Endothelial cell of umbilical vein (primary cell): ENCODE results near the gene MARK3. TPM values are rescaled to one million over a fixed set of nuclear protein-coding genes. Genes with fewer than 3 reads are reported as not detected.

ENCODE experiments used
- BruUV-seq: library from RNA; stranded (reverse); fragments of 400-500 nt; replicated peaks from 2 replicates; lab custom pipeline; 2021; lab: Mats Ljungman, UMichigan
- CTCF ChIA-PET: fragments of 300-600, 350-600 bp; sonication (Branson Sonifier 250); formaldehyde crosslinking; loops from one replicate; lab custom pipeline; 2021; ENCODE audit warnings: antibody characterized with exemption, inconsistent platforms; lab: Charles Lee
- POLR2A ChIA-PET: fragments of 300-600, 350-600 bp; sonication (Branson Sonifier 250); formaldehyde crosslinking; loops from one replicate; lab custom pipeline; 2021; ENCODE audit warnings: antibody characterized with exemption, inconsistent platforms; lab: Charles Lee
- DNase-seq: peaks from one replicate; pipeline ENCODE4 v3.0.0-alpha.2; 2011; ENCODE audit warnings: low read depth, low spot score
- FAIRE-seq: peaks from 2 replicates; lab custom pipeline; 2011; peaks lifted over from hg19 to GRCh38; lab: Jason Lieb, UNC
- H2AFZ ChIP-seq: 2 replicates; pipeline ENCODE4 v1.6.0; 2012; ENCODE audit warnings: low read depth, low read length, control low read depth, inconsistent platforms
- H3K27ac ChIP-seq: 2 replicates; pipeline ENCODE4 v1.5.1; 2011; ENCODE audit warnings: low read depth, mild to moderate bottlenecking, control low read depth, low read length, moderate library complexity; ENCODE audit not compliant: insufficient read depth
- H3K27me3 ChIP-seq, 2 experiments: 2 replicates each; pipeline versions ENCODE4 v1.6.0 to v1.6.1; 2011; ENCODE audit warnings: low read length in 2 of 2, mixed read lengths in 1 of 2; ENCODE audit not compliant: control insufficient read depth in 2 of 2, insufficient read depth in 2 of 2
- H3K36me3 ChIP-seq, 2 experiments: 2 replicates in 1 of 2; 3 replicates in 1 of 2; pipeline ENCODE4 v1.5.1; 2011; ENCODE audit warnings: low read length in 2 of 2, mild to moderate bottlenecking in 1 of 2, moderate library complexity in 1 of 2; ENCODE audit not compliant: control insufficient read depth in 2 of 2, insufficient read depth in 2 of 2; ENCODE audit errors: extremely low read depth in 1 of 2
- H3K4me1 ChIP-seq: 3 replicates; pipeline ENCODE4 v1.5.1; 2011; ENCODE audit warnings: mild to moderate bottlenecking, low read length; ENCODE audit not compliant: control insufficient read depth, insufficient read depth; ENCODE audit errors: extremely low read depth
- H3K4me2 ChIP-seq: 2 replicates; pipeline ENCODE4 v1.6.1; 2011; ENCODE audit warnings: low read length, control low read depth, mixed read lengths; ENCODE audit not compliant: insufficient read depth
- H3K4me3 ChIP-seq, 3 experiments: fragments of 200-600 bp in 1 of 3; sonication (generic), shearing (Covaris generic) in 1 of 3; replicated peaks in 1 of 3; 2 replicates each; pipeline ENCODE4 v1.5.1; 2011 to 2016; ENCODE audit warnings: control low read depth in 3 of 3, low read length in 3 of 3, mild to moderate bottlenecking in 2 of 3, inconsistent platforms in 1 of 3, low read depth in 1 of 3, moderate library complexity in 1 of 3; ENCODE audit not compliant: insufficient read depth in 1 of 3
- H3K79me2 ChIP-seq: 2 replicates; pipeline ENCODE4 v1.6.0; 2012; ENCODE audit warnings: low read length, inconsistent platforms; ENCODE audit not compliant: control insufficient read depth, insufficient read depth
- H3K9ac ChIP-seq: replicated peaks from 2 replicates; pipeline ENCODE3; 2011; ENCODE audit warnings: low read length, control low read depth; ENCODE audit not compliant: insufficient read depth; ENCODE audit errors: extremely low read depth
- H3K9me1 ChIP-seq: replicated peaks from 3 replicates; pipeline ENCODE4 v1.6.0; 2011; ENCODE audit warnings: mild to moderate bottlenecking, low read length; ENCODE audit not compliant: control insufficient read depth, insufficient read depth; ENCODE audit errors: extremely low read depth
- H3K9me3 ChIP-seq: replicated peaks from 2 replicates; pipeline ENCODE4 v1.5.1; 2012; ENCODE audit warnings: low read length, inconsistent platforms; ENCODE audit not compliant: control insufficient read depth, insufficient read depth
- H4K20me1 ChIP-seq: replicated peaks from 2 replicates; pipeline ENCODE3; 2011; ENCODE audit warnings: mild to moderate bottlenecking, low read length; ENCODE audit not compliant: control insufficient read depth, insufficient read depth; ENCODE audit errors: extremely low read depth
- FOS ChIP-seq: IDR thresholded peaks from 2 replicates; pipeline ENCODE4 v1.6.1; 2011; ENCODE audit warnings: mild to moderate bottlenecking, low read length, moderate library complexity, borderline replicate concordance; ENCODE audit not compliant: insufficient read depth
- GATA2 ChIP-seq: IDR thresholded peaks from 2 replicates; pipeline ENCODE4 v1.7.0; 2011; ENCODE audit warnings: low read depth, mild to moderate bottlenecking, moderate library complexity, mixed read lengths, low read length; ENCODE audit not compliant: insufficient read length, insufficient read depth
- JUN ChIP-seq: IDR thresholded peaks from 2 replicates; pipeline ENCODE4 v1.6.1; 2011; ENCODE audit warnings: borderline replicate concordance, low read depth; ENCODE audit not compliant: insufficient read length, insufficient read depth
- MYC ChIP-seq: IDR thresholded peaks from one replicate; pipeline ENCODE4 v1.6.1; 2011; ENCODE audit warnings: mild to moderate bottlenecking, low read depth, low read length
- POLR2A ChIP-seq: IDR thresholded peaks from 2 replicates; pipeline ENCODE4 v1.6.1; 2012; ENCODE audit warnings: low read depth, mild to moderate bottlenecking, control low read depth, low read length
- POLR2AphosphoS5 ChIP-seq: IDR thresholded peaks from 2 replicates; pipeline ENCODE4 v1.6.1; 2012; ENCODE audit warnings: low read depth, mild to moderate bottlenecking, control low read depth, low read length, moderate library complexity; ENCODE audit not compliant: insufficient read depth
- dilution Hi-C: fragments of 300-500 bp; cut with MboI; formaldehyde crosslinking; loops from one replicate; pipeline ENCODE4 v1.15.0; 2019; ENCODE audit warnings: low sequenced_read_pairs; ENCODE audit not compliant: extremely low pct_ligation_motif_present
- intact Hi-C: fragments of 100-400 bp; cut with micrococcal nuclease; formaldehyde crosslinking; loops from one replicate; pipeline ENCODE4 v1.10.0; 2022
- polyA plus RNA-seq, 4 experiments: library from polyadenylated mRNA; depleted of rRNA in 3 of 4; stranded (reverse) in 3 of 4; unstranded in 1 of 4; fragments of >200 nt; gene quantifications; 2 replicates each; pipeline versions ENCODE4 v1.2.1 to v1.2.3, GENCODE V29; 2011 to 2012; ENCODE audit warnings: missing spikeins in 1 of 4
- total RNA-seq: library from RNA; stranded (reverse); gene quantifications from 2 replicates; pipeline ENCODE4 v1.2.3, GENCODE V29; 2021
- TF ChIP-seq, protein P1 (sequence below): IDR thresholded peaks from 2 replicates; pipeline ENCODE4 v1.6.1; 2011; ENCODE audit not compliant: insufficient read depth, insufficient read length
- TF ChIP-seq, protein P2 (sequence below), 2 donors: IDR thresholded peaks; 1 replicate in 1 of 2; 2 replicates in 1 of 2; pipeline ENCODE4 v1.5.1; 2011; ENCODE audit warnings: low read length in 2 of 2, mild to moderate bottlenecking in 2 of 2, moderate library complexity in 2 of 2, control low read depth in 1 of 2, inconsistent platforms in 1 of 2, low read depth in 1 of 2; ENCODE audit not compliant: insufficient read depth in 1 of 2; ENCODE audit errors: extremely low read depth in 1 of 2

MARK3 gene
- total and polyA plus RNA-seq, 2 donors (not counting 3 experiments of a cell fraction or from before 2014, with no cell fraction given), result 46.6 to 96.1 TPM

DNA sequence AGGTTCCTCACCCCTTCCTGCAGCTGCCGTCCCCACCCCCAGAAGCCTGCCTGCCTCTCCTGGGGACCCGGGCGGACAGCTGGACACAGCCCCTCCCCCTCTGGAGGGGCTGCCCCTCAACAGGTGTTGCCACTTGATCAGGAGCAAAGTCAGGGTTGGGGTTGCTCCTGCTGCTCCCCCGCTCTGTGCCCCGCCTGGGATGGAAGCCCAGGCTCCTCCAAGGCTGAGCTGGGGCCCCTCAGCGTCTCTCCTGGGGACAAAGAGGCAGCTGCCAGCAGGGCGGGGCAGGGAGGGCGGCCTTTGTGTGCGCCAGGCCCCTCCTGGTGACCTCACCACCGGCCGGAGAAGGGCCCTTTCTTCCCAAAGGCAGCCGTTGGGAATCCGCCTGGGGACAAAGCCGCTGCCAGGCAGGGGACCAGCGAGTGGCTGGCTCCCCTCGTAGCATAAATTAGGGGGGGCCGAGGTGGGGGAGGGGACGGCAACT is 157.4 kb downstream of the MARK3 start:
- Histone ChIP-seq H3K4me1 (no peaks in the 10 kb centered on the region), H3K9ac (no peak overlapping the region), H3K4me2 (no peak overlapping the region), H3K9me3 (no peaks in the 10 kb centered on the region), H3K79me2 (no peaks in the 10 kb centered on the region), H3K36me3 (no peaks in the 10 kb centered on the region), H3K4me3 (no peak overlapping the region), H4K20me1 (no peaks in the 10 kb centered on the region), H3K27me3 (no peaks in the 10 kb centered on the region), H2AFZ (no peak overlapping the region), H3K9me1 (no peaks in the 10 kb centered on the region), H3K27ac (no peak overlapping the region)
- intact Hi-C loops, result no loop called here
- CTCF ChIA-PET, result interaction anchor here (1.1 to 14.4 kb wide), 4 partner anchors 20 to 438 kb away, joined by 3 to 209 read pairs (median 8); partner anchors contain the start of genes BAG5 and CKB
- POLR2A ChIA-PET, result no interaction called here
- TF ChIP-seq, protein P1, sequence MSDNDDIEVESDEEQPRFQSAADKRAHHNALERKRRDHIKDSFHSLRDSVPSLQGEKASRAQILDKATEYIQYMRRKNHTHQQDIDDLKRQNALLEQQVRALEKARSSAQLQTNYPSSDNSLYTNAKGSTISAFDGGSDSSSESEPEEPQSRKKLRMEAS, result no peak
- TF ChIP-seq POLR2A (no peak), POLR2AphosphoS5 (no peak), MYC (no peak)
- DNase-seq, result no peak
- FAIRE-seq, result no peak
- dilution Hi-C loops, result no loop called here
- no TSS peak for BruUV-seq

GRCh38 chr14:103543140-103543539 is 157.9 kb downstream of the MARK3 start:
- Histone ChIP-seq H3K27ac (no peak overlapping the region), H3K4me3 (no peak overlapping the region), H3K9ac (no peak overlapping the region), H3K4me1 (no peaks in the 10 kb centered on the region), H3K9me1 (no peaks in the 10 kb centered on the region), H3K4me2 (no peak overlapping the region), H3K9me3 (no peaks in the 10 kb centered on the region), H4K20me1 (no peaks in the 10 kb centered on the region), H3K27me3 (no peaks in the 10 kb centered on the region), H3K36me3 (no peaks in the 10 kb centered on the region), H2AFZ (no peak overlapping the region), H3K79me2 (no peaks in the 10 kb centered on the region)
- TF ChIP-seq POLR2A (no peak), FOS (no peak), POLR2AphosphoS5 (no peak), GATA2 (no peak), MYC (no peak), JUN (no peak)
- TF ChIP-seq, protein P1, result no peak
- TF ChIP-seq, protein P2, sequence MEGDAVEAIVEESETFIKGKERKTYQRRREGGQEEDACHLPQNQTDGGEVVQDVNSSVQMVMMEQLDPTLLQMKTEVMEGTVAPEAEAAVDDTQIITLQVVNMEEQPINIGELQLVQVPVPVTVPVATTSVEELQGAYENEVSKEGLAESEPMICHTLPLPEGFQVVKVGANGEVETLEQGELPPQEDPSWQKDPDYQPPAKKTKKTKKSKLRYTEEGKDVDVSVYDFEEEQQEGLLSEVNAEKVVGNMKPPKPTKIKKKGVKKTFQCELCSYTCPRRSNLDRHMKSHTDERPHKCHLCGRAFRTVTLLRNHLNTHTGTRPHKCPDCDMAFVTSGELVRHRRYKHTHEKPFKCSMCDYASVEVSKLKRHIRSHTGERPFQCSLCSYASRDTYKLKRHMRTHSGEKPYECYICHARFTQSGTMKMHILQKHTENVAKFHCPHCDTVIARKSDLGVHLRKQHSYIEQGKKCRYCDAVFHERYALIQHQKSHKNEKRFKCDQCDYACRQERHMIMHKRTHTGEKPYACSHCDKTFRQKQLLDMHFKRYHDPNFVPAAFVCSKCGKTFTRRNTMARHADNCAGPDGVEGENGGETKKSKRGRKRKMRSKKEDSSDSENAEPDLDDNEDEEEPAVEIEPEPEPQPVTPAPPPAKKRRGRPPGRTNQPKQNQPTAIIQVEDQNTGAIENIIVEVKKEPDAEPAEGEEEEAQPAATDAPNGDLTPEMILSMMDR (IDR thresholded peaks at IDR 0.05; ENCODE audit: extremely low read depth in 1 of 2, insufficient read depth in 1 of 2, low read depth in 1 of 2, low read length in 2 of 2), result no peak
- dilution Hi-C loops (no loop called here), intact Hi-C loops (no loop called here)
- DNase-seq, result no peak
- ChIA-PET CTCF (interaction anchor here (1.1 to 14.4 kb wide), 4 partner anchors 19 to 439 kb away, joined by 3 to 209 read pairs (median 8); partner anchors contain the start of genes BAG5 and CKB), POLR2A (no interaction called here)
- no TSS peak for BruUV-seq
- no peak for FAIRE-seq
